Transverse colon (tissue), 4 donors: ENCODE measurements around the gene EEF1B2. TPM values are rescaled to one million over a fixed set of nuclear protein-coding genes. Genes with fewer than 3 reads are reported as not detected.
"Not testable (repeated sequence)": the region's sequence is repeated elsewhere in the genome, so short reads cannot be mapped to it uniquely, and the experiment has no call there.

ENCODE experiments used
- DNase-seq: peaks from one replicate; pipeline ENCODE4 v3.0.0-alpha.2; 2019
- H3K27ac ChIP-seq, 4 donors: fragments of 200-600 bp; sonication (generic); 2 replicates each; pipeline ENCODE4 v1.5.1; 2016 to 2018; ENCODE audit warnings: inconsistent platforms in 4 of 4
- H3K27me3 ChIP-seq: fragments of 200-600 bp; sonication (generic); 2 replicates; pipeline ENCODE4 v1.5.1; 2017; ENCODE audit warnings: inconsistent platforms
- H3K36me3 ChIP-seq, 4 donors: fragments of 200-600 bp; sonication (generic); 2 replicates each; pipeline ENCODE4 v1.5.1; 2017 to 2019; ENCODE audit warnings: inconsistent platforms in 4 of 4
- H3K4me1 ChIP-seq, 4 donors: fragments of 200-600 bp; sonication (generic); 2 replicates each; pipeline ENCODE4 v1.5.1; 2017 to 2020; ENCODE audit warnings: inconsistent platforms in 4 of 4
- H3K4me3 ChIP-seq, 4 donors: fragments of 200-600 bp; sonication (generic); 1 replicate in 1 of 4; 2 replicates in 3 of 4; pipeline versions ENCODE4 v1.5.1 to v1.6.1; 2017 to 2019; ENCODE audit warnings: inconsistent platforms in 4 of 4
- H3K9me3 ChIP-seq, 2 donors: fragments of 200-600 bp; sonication (generic); 2 replicates each; pipeline ENCODE4 v1.5.1; 2017 to 2019; ENCODE audit warnings: inconsistent platforms in 2 of 2
- EP300 ChIP-seq: sonication (generic); formaldehyde crosslinking; IDR thresholded peaks from one replicate; pipeline ENCODE4 v1.6.1; 2017; ENCODE audit warnings: antibody characterized with exemption, low read depth
- POLR2A ChIP-seq: fragments of 450-650 bp; IDR thresholded peaks from one replicate; pipeline ENCODE4 v1.6.1; 2016; ENCODE audit warnings: antibody characterized with exemption, mild to moderate bottlenecking, moderate library complexity
- POLR2AphosphoS5 ChIP-seq, 3 donors: sonication (generic); formaldehyde crosslinking; IDR thresholded peaks; one replicate each; pipeline ENCODE4 v1.6.1; 2016; ENCODE audit warnings: antibody characterized with exemption in 3 of 3
- WGBS, 2 donors: methylation state at CpG; one replicate each; pipeline ENCODE4 v1.1.5; 2018; ENCODE audit warnings: low coverage in 1 of 2; 5-methylcytosine and 5-hydroxymethylcytosine counted together
- in situ Hi-C, 4 donors: fragments of 200-750 bp; cut with MboI; loops; one replicate each; pipeline versions ENCODE4 v1.15.0 to v1.15.1; 2017; ENCODE audit warnings: low sequenced_read_pairs in 3 of 4, low pct_ligation_motif_present in 1 of 4, low pct_unique_long_range_greater_than_20kb in 1 of 4
- intact Hi-C: fragments of 100-400 bp; cut with DNase I; formaldehyde crosslinking; loops from one replicate; pipeline ENCODE4 v1.15.1; 2023; ENCODE audit warnings: low total_unique reads
- total RNA-seq, 4 donors: library from RNA; depleted of rRNA; stranded (reverse); fragments of >200 nt; gene quantifications; one replicate each; pipeline ENCODE4 v1.1.0, GENCODE V29; 2016
- TF ChIP-seq, protein P1 (sequence below), 5 experiments: fragments of 200-600 bp in 3 of 5; fragments of 450-650 bp in 2 of 5; sonication (generic) in 3 of 5; IDR thresholded peaks; 1 replicate in 2 of 5; 2 replicates in 3 of 5; pipeline ENCODE4 v1.5.1; 2016 to 2017; ENCODE audit warnings: antibody characterized with exemption in 5 of 5, inconsistent platforms in 3 of 5, mild to moderate bottlenecking in 2 of 5, moderate library complexity in 1 of 5

The EEF1B2 gene
- total RNA-seq, 4 donors from 2014 or later: 83.0 to 261 (median 183) TPM

DNA sequence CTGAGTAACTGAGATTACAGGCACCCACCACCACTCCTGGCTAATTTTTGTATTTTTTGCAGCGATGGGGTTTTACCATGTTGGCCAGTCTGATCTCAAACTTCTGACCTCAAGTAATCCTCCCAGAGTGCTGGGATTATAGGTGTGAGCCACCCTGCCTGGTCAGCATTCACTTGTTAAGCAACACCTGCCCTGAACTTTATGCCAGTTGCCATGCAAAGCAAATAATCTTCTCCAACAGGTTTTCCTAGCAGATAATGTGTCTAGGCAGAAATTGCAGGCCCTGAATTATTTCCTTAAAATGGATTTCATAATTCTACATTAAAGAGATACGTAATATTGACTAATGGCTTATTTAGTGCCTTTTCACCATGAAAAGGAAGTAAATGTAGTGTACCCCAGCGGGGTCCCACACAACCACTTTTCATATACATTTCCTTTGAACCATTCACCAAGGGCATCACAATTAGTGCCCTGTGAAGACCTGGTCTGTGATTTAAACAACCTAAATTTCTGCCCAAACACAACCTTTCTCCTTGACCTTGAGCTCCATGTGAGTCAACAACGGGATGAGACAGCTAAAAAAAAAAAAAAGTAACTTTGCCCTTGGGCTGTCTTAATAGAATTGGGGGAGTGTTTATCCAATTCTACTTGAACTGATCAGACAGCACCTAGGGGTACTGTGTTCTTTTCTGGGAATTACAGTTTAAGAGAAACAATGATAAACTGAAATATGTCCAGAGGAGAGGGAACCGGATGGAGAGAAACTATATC lies 41.6 kb downstream of the EEF1B2 start:
- in situ Hi-C loops: no loop called here
- intact Hi-C loops: no loop called here
- Histone ChIP-seq H3K27me3 (no peaks in the 10 kb centered on the region), H3K4me1 (no peaks in the 10 kb centered on the region), H3K27ac (no peak overlapping the region), H3K4me3 (no peak overlapping the region), H3K36me3 (no peaks in the 10 kb centered on the region), H3K9me3 (no peaks in the 10 kb centered on the region)
- WGBS, 2 donors: 70 to 72% methylated on average over 5 of the region's 5 CpGs
- TF ChIP-seq EP300 (no peak), POLR2AphosphoS5 (IDR thresholded peaks at IDR 0.05) (no peak), POLR2A (no peak)
- TF ChIP-seq, protein P1, sequence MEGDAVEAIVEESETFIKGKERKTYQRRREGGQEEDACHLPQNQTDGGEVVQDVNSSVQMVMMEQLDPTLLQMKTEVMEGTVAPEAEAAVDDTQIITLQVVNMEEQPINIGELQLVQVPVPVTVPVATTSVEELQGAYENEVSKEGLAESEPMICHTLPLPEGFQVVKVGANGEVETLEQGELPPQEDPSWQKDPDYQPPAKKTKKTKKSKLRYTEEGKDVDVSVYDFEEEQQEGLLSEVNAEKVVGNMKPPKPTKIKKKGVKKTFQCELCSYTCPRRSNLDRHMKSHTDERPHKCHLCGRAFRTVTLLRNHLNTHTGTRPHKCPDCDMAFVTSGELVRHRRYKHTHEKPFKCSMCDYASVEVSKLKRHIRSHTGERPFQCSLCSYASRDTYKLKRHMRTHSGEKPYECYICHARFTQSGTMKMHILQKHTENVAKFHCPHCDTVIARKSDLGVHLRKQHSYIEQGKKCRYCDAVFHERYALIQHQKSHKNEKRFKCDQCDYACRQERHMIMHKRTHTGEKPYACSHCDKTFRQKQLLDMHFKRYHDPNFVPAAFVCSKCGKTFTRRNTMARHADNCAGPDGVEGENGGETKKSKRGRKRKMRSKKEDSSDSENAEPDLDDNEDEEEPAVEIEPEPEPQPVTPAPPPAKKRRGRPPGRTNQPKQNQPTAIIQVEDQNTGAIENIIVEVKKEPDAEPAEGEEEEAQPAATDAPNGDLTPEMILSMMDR (IDR thresholded peaks at IDR 0.05): no peak
- no peak for DNase-seq

DNA sequence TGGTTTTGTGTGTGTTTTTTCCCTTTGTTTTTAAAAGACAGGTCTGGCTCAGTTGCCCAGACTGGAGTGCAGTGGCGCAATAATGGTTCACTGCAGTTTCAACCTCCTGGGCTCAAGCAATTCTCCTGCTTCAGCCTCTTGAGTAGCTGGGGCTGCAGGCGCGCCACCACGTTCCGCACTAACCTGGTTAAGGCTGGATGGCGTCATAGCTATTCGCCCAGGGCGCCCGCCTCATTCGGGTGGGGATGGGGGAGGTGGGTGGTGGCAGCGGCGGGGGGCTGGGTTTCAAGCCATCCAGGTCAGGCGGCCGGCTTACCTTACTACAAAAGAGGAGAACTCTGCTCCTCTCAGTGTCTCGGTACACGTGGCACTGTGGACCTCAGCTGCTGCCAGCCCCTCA lies 42.8 kb downstream of the EEF1B2 start:
- in situ Hi-C loops: no loop called here
- no peak for TF ChIP-seq POLR2A
- no peak for TF ChIP-seq POLR2AphosphoS5 (IDR thresholded peaks at IDR 0.05)
- H3K36me3 ChIP-seq: no peaks in the 10 kb centered on the region
- no peaks in the 10 kb centered on the region for H3K4me1 ChIP-seq
- 86% methylated on average over 16 of the region's 16 CpGs; no CpG with 5 or more reads in 1 of the 2 donors for WGBS, 2 donors
- no peak overlapping the region for H3K4me3 ChIP-seq
- H3K27ac ChIP-seq: no peak overlapping the region
- intact Hi-C loops: no loop called here
- no peaks in the 10 kb centered on the region for H3K9me3 ChIP-seq
- no peak for DNase-seq
- H3K27me3 ChIP-seq: no peaks in the 10 kb centered on the region

DNA sequence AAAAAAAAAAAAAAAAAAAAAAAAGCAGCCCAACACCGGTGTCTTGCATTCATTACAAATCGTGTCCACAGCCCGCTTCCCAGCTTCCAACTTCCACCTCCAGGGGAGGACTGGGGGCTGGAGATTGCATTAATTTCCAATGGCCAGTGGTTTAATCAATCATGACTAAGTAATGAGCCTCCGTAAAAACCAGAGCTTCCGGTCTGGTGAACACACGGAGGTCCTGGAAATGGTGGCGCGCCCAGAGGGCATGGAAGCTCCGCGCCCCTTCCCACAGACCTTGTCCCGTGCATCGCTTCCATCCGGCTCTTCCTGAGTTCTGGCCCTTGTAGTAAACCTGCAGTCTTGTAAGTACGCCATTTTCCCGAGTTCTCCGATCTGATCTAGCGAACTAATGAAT lies 43.6 kb downstream of the EEF1B2 start:
- no peaks in the 10 kb centered on the region for H3K9me3 ChIP-seq
- intact Hi-C loops: no loop called here
- in situ Hi-C loops: no loop called here
- no peaks in the 10 kb centered on the region for H3K4me1 ChIP-seq
- no peak overlapping the region for H3K27ac ChIP-seq
- no peaks in the 10 kb centered on the region for H3K36me3 ChIP-seq
- no peak for DNase-seq
- TF ChIP-seq EP300 (no peak), POLR2AphosphoS5 (IDR thresholded peaks at IDR 0.05) (no peak), POLR2A (no peak)
- TF ChIP-seq, protein P1 (IDR thresholded peaks at IDR 0.05): no peak
- no peaks in the 10 kb centered on the region for H3K27me3 ChIP-seq
- WGBS, 2 donors: 94% methylated on average over 17 of the region's 17 CpGs; no CpG with 5 or more reads in 1 of the 2 donors
- H3K4me3 ChIP-seq: no peak overlapping the region

DNA sequence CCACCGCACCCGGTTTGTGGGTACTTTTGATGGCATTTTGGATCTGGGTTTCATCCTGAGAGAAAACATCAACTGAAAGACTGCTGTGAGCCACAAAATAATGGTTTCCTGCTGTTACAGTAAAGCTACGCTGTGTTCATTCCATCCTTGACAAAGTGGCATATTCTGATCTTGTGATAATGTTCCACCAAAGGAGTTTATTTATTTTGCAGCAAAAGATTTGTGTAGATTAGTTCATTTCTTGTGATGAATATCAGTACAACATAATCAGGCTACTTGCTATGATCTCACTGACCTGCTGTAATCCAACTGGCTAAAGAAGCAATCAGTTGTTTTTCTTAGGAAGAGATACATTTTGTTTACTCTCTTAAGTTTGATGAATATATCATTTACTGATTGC lies 45.0 kb downstream of the EEF1B2 start:
- TF ChIP-seq POLR2AphosphoS5 (IDR thresholded peaks at IDR 0.05) (no peak), POLR2A (no peak), EP300 (no peak)
- TF ChIP-seq, protein P1 (IDR thresholded peaks at IDR 0.05): no peak
- Histone ChIP-seq H3K36me3 (no peaks in the 10 kb centered on the region), H3K27ac (no peak overlapping the region), H3K27me3 (no peaks in the 10 kb centered on the region), H3K4me1 (no peaks in the 10 kb centered on the region), H3K9me3 (no peaks in the 10 kb centered on the region), H3K4me3 (no peak overlapping the region)
- intact Hi-C loops (no loop called here), in situ Hi-C loops (no loop called here)
- WGBS, 2 donors: 55 to 56% methylated on average over 3 of the region's 3 CpGs
- DNase-seq: no peak

DNA sequence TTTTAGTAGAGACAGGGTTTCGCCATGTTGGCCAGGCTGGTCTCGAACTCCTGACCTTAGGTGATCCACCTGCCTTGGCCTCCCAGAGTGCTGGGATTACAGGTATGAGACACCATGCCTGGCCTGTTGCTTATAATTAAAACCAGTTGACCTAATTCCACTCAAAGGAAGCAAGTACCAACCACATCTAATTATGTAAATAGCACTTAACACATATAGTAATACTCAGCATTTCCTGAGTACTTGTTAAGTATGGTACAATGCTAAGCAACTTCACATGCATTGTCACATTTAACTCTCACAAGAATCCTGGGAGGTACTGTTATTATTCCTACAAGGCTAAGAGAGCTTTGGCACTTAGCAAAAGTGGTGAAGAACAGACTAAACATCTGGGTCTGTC lies 47.6 kb downstream of the EEF1B2 start:
- WGBS, 2 donors: 93% methylated on average over 2 of the region's 2 CpGs; no CpG with 5 or more reads in 1 of the 2 donors

More for the DNA sequence above, 47.6 kb downstream of the EEF1B2 start:
- H3K27ac ChIP-seq, DNase-seq, in situ Hi-C loops, H3K4me1 ChIP-seq, H3K27me3 ChIP-seq, intact Hi-C loops, H3K9me3 ChIP-seq, H3K36me3 ChIP-seq, H3K4me3 ChIP-seq: not testable (repeated sequence)
